Ishikawa (cell line): ENCODE data around the gene IER2.

Source experiments
- CEBPB ChIP-seq: IDR thresholded peaks from 2 replicates; pipeline ENCODE4 v1.6.1; 2012
- CREB1 ChIP-seq: IDR thresholded peaks from 2 replicates; pipeline ENCODE4 v1.6.1; 2012; ENCODE audit warnings: low read depth
- EGR1 ChIP-seq: IDR thresholded peaks from 2 replicates; pipeline ENCODE4 v1.6.1; 2012
- EP300 ChIP-seq: IDR thresholded peaks from 2 replicates; pipeline ENCODE4 v1.6.1; 2012; ENCODE audit warnings: borderline replicate concordance
- FOXM1 ChIP-seq: IDR thresholded peaks from 2 replicates; pipeline ENCODE4 v1.6.1; 2012; ENCODE audit warnings: low read depth, borderline replicate concordance
- NFIC ChIP-seq: IDR thresholded peaks from 2 replicates; pipeline ENCODE4 v1.6.1; 2012
- RAD21 ChIP-seq: IDR thresholded peaks from 2 replicates; pipeline ENCODE4 v1.6.1; 2012; ENCODE audit warnings: low read depth
- TAF1 ChIP-seq: IDR thresholded peaks from 2 replicates; pipeline ENCODE4 v1.6.1; 2012; ENCODE audit warnings: low read depth, mild to moderate bottlenecking
- TCF12 ChIP-seq: IDR thresholded peaks from 2 replicates; pipeline ENCODE4 v1.6.1; 2012; ENCODE audit warnings: low read depth
- TEAD4 ChIP-seq: IDR thresholded peaks from 2 replicates; pipeline ENCODE4 v1.6.1; 2012
- YY1 ChIP-seq: IDR thresholded peaks from 2 replicates; pipeline ENCODE4 v1.6.1; 2012; ENCODE audit warnings: low read depth
- ZBTB7A ChIP-seq: IDR thresholded peaks from 2 replicates; pipeline ENCODE4 v1.6.1; 2012; ENCODE audit warnings: low read depth
- TF ChIP-seq, protein P1 (sequence below): IDR thresholded peaks from 2 replicates; pipeline ENCODE4 v1.6.1; 2012
- TF ChIP-seq, protein P2 (sequence below): IDR thresholded peaks from 2 replicates; pipeline ENCODE4 v1.6.1; 2012; ENCODE audit warnings: low read depth, mild to moderate bottlenecking
- TF ChIP-seq, protein P3 (sequence below): IDR thresholded peaks from 2 replicates; pipeline ENCODE4 v1.6.1; 2012

The IER2 gene

DNA sequence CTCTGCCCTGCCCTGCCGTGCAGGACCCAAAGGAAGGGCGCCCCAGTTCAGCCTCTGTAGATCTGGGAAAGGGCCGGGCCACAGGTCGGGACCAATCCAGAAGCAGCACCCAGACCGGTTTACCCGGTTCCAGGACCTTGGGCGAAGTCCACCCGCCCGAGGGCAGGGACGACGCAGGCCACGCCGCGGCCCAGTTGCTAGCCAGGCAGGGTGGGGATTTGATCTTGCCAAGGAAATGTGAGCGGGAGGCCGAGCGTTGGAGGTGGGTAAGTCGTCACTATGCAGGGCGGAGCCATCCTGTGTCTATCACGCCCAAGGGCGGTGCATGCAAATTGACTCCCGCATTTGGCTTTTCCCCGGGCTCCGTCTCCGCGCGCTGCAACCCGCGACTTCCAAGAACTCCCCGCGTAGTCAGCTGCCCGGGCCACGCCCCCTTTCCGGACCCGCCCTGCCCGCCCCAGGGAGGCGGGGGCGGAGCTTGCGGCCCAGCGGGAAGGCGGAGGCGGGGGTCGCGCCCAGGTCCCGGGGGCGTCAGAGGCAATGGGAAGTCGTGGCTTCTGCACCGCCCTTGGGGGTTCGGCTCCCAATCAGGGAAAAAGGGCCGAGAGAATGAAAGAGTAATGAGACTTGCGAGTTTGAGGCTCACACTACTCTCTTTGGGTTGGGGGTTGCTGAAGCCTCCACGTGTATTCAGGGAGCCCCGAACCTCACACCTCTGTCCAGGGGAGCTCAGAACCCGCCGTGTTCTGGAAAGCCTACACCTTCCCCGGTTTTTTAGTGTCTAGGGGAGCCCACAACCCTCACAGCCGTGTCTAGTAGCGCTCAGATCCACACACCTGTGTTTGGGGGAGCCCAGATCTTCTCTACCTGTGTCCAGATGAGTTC, 12.8 kb downstream of the IER2 start:
- TF ChIP-seq, protein P1, sequence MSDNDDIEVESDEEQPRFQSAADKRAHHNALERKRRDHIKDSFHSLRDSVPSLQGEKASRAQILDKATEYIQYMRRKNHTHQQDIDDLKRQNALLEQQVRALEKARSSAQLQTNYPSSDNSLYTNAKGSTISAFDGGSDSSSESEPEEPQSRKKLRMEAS: peak; percentile 97
- peak; percentile 66; the same call in 1 of the 2 replicates for TF ChIP-seq TEAD4
- TF ChIP-seq CREB1: no peak; the same call in 1 of the 2 replicates
- peak; percentile 100 for TF ChIP-seq ZBTB7A
- TF ChIP-seq TCF12: peak; percentile 90
- peak; percentile 41 for TF ChIP-seq TAF1
- TF ChIP-seq, protein P2, sequence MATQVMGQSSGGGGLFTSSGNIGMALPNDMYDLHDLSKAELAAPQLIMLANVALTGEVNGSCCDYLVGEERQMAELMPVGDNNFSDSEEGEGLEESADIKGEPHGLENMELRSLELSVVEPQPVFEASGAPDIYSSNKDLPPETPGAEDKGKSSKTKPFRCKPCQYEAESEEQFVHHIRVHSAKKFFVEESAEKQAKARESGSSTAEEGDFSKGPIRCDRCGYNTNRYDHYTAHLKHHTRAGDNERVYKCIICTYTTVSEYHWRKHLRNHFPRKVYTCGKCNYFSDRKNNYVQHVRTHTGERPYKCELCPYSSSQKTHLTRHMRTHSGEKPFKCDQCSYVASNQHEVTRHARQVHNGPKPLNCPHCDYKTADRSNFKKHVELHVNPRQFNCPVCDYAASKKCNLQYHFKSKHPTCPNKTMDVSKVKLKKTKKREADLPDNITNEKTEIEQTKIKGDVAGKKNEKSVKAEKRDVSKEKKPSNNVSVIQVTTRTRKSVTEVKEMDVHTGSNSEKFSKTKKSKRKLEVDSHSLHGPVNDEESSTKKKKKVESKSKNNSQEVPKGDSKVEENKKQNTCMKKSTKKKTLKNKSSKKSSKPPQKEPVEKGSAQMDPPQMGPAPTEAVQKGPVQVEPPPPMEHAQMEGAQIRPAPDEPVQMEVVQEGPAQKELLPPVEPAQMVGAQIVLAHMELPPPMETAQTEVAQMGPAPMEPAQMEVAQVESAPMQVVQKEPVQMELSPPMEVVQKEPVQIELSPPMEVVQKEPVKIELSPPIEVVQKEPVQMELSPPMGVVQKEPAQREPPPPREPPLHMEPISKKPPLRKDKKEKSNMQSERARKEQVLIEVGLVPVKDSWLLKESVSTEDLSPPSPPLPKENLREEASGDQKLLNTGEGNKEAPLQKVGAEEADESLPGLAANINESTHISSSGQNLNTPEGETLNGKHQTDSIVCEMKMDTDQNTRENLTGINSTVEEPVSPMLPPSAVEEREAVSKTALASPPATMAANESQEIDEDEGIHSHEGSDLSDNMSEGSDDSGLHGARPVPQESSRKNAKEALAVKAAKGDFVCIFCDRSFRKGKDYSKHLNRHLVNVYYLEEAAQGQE: no peak
- TF ChIP-seq NFIC: peak; percentile 84
- peak; percentile 36 for TF ChIP-seq RAD21
- TF ChIP-seq, protein P3, sequence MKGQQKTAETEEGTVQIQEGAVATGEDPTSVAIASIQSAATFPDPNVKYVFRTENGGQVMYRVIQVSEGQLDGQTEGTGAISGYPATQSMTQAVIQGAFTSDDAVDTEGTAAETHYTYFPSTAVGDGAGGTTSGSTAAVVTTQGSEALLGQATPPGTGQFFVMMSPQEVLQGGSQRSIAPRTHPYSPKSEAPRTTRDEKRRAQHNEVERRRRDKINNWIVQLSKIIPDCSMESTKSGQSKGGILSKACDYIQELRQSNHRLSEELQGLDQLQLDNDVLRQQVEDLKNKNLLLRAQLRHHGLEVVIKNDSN: peak; percentile 44; the same call in 1 of the 2 replicates
- TF ChIP-seq YY1: peak; percentile 30; the same call in 1 of the 2 replicates
- peak; percentile 93 for TF ChIP-seq EGR1
- TF ChIP-seq FOXM1: peak; percentile 71
- TF ChIP-seq CEBPB: 0 out of 2 replicates have a peak, but pooled peaks have one; percentile 34
- peak; percentile 84 for TF ChIP-seq EP300

DNA sequence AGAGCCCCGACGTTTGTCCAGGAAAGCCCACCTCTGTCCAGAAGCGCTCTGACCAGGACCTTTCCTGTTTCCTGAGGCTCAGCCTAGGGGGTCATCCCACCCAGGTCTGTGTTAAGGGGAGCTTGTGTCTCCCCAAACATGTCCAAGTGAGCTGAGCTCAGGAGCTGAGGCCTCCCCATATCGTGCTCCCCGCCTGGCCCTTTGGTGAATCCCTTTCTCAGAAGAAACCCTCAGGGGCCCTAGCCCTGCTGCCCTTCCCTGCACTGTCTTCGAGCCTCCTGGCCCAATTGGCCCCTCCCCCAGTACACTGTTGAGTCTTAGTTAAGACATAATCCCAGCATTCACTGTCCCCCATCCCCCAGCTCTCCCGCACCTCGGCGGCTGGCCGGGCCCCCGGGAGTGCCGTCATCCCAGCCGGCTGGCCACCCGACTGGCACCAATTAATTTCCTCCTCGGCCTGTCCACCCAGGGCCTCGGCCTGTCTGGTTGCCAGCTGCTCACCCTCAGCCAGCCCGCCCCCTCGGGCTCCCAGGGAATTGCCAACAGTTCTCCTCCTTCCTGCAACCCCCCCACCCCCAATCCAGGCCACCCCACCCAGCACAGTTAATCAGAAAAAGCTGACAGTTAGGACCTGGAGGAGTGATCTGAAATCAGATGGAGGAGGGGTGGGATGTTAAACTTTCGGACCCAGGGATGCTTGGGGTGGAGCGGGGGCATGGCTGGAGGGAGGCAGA, 13.6 kb downstream of the IER2 start:
- TF ChIP-seq EP300: no peak
- TF ChIP-seq, protein P1: no peak
- no peak for TF ChIP-seq ZBTB7A
- TF ChIP-seq, protein P3: no peak
- TF ChIP-seq TAF1: no peak
- TF ChIP-seq TEAD4: no peak
- TF ChIP-seq NFIC: peak; percentile 46
- TF ChIP-seq CEBPB: no peak
- peak; percentile 5; the same call in 1 of the 2 replicates for TF ChIP-seq RAD21
- TF ChIP-seq, protein P2: no peak
- no peak for TF ChIP-seq EGR1
- no peak; the same call in 1 of the 2 replicates for TF ChIP-seq FOXM1
- TF ChIP-seq TCF12: peak; percentile 72
- TF ChIP-seq CREB1: no peak
- TF ChIP-seq YY1: 0 out of 2 replicates have a peak, but pooled peaks have one; percentile 14

DNA sequence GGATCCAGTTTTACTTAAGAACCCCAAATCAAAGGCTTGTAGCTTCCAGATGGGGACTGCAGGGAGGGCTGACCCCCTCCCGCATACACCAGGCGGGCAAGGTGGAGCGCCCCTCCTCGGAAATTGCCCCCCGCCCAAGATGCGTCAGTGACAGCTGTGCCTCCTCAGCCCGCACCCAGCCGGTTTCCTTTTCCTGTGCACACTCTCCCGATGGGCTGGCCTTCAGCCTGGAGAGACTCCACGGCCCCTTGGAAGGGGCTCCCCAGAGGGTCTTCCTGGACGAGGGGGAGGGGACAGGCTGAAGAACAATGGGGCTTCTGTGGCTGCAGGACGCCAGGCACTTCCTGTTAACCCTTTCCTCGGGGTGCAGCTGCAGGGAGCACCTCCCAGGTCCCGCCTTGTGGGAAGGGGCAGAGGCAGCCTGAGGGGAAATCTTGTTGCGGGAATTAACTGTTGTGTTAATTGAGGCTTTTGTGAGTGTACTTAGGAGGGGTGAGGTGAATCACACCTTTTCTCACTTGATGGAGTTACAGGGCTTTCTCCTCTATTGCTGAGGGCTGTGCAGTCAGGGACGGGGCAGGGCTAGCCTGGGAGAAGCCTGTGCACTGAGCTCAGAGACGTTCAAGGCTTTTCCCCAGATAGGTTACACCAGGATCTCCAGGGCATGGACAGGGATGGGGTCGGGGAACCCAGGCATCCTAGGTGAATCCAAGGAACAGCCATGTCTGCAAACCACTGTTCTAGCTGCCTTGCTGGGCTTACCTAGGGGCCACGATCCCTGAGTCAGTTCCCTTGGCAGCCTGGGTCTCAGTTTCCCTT, 14.3 kb downstream of the IER2 start:
- TF ChIP-seq, protein P2: no peak
- peak; percentile 98 for TF ChIP-seq ZBTB7A
- no peak for TF ChIP-seq NFIC
- TF ChIP-seq TCF12: peak; percentile 52; the same call in 1 of the 2 replicates
- TF ChIP-seq EP300: peak; percentile 27; the same call in 1 of the 2 replicates
